HG03354 (cell line): ENCODE data around the gene RAPH1.

ENCODE experiments used
- ATAC-seq: cut with Tn5 transposase; IDR thresholded peaks from one replicate; pipeline ENCODE4 v1.9.1; 2021; ENCODE audit warnings: mild to moderate bottlenecking; ENCODE audit not compliant: unreplicated experiment, poor library complexity, severe bottlenecking

Gene RAPH1

GRCh38 chr2:203535078-203535783 lies at the start of gene RAPH1:
RAPH1 (minus strand) TSS chr2:203535301; CDS start chr2:203495353, 39,948 bp downstream.
- ATAC-seq: peak; percentile 58

- no peak for ATAC-seq
Measured at GRCh38 chr2:203584784-203585183, 49.7 kb upstream of the RAPH1 start.

GRCh38 chr2:203583701-203584100 lies 48.6 kb upstream of the RAPH1 start:
- peak; percentile 51 for ATAC-seq

GRCh38 chr2:203583084-203583695 lies 48.1 kb upstream of the RAPH1 start:
- no peak for ATAC-seq

GRCh38 chr2:203582468-203582867 lies 47.4 kb upstream of the RAPH1 start:
- no peak for ATAC-seq

- ATAC-seq: no peak
Measured at GRCh38 chr2:203580844-203581243, 45.7 kb upstream of the RAPH1 start.

GRCh38 chr2:203579730-203580129 lies 44.6 kb upstream of the RAPH1 start:
- ATAC-seq: no peak

- ATAC-seq: peak; percentile 94
Measured at GRCh38 chr2:203578759-203579643, 43.9 kb upstream of the RAPH1 start.

- ATAC-seq: no peak
Measured at GRCh38 chr2:203574824-203575223, 39.7 kb upstream of the RAPH1 start.

GRCh38 chr2:203572316-203572715 lies 37.2 kb upstream of the RAPH1 start:
- no peak for ATAC-seq

- ATAC-seq: no peak
Measured at GRCh38 chr2:203569677-203570316, 34.7 kb upstream of the RAPH1 start.

GRCh38 chr2:203567691-203568090 lies 32.6 kb upstream of the RAPH1 start:
- no peak for ATAC-seq

GRCh38 chr2:203566161-203566560 lies 31.1 kb upstream of the RAPH1 start:
- ATAC-seq: no peak

- no peak for ATAC-seq
Measured at GRCh38 chr2:203565076-203565475, 30.0 kb upstream of the RAPH1 start.

GRCh38 chr2:203562268-203562667 lies 27.2 kb upstream of the RAPH1 start:
- no peak for ATAC-seq

GRCh38 chr2:203559641-203560040 lies 24.5 kb upstream of the RAPH1 start:
- ATAC-seq: no peak

- no peak for ATAC-seq
Measured at GRCh38 chr2:203553784-203554183, 18.7 kb upstream of the RAPH1 start.

GRCh38 chr2:203551778-203552177 lies 16.7 kb upstream of the RAPH1 start:
- no peak for ATAC-seq

GRCh38 chr2:203550266-203550665 lies 15.2 kb upstream of the RAPH1 start:
- ATAC-seq: no peak

- ATAC-seq: no peak
Measured at GRCh38 chr2:203549406-203549805, 14.3 kb upstream of the RAPH1 start.
